ENCODE measurements around the gene SLC50A1.
"Not testable (repeated sequence)": the region's sequence is repeated elsewhere in the genome, so short reads cannot be mapped to it uniquely, and the experiment has no call there.

SLC50A1 gene

DNA sequence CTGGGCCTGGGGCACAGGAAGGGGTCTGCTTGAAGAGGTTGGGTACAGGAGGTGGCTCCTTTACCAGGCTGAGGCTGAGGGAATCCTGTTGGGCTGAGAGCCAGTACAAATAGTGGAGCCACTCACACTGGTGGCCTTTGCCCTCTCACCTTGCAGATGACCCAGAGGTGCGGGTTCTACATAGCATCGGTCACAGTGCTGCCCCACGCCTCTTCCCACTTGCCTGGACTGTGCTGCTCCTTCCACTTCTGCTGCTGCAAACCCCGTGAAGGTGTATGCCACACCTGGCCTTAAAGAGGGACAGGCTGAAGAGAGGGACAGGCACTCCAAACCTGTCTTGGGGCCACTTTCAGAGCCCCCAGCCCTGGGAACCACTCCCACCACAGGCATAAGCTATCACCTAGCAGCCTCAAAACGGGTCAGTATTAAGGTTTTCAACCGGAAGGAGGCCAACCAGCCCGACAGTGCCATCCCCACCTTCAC lies 1.8 kb upstream of the SLC50A1 start:
- Histone ChIP-seq H3K4me3 (ENCODE audit: low read length) (no peak overlapping the region), H3K36me3 (ENCODE audit: insufficient read depth, low read length) (peaks cover 7% of the 10 kb centered on the region), H2AFZ (ENCODE audit: low read depth, low read length) (no peak overlapping the region), H3K27me3 (ENCODE audit: insufficient read depth, low read length) (peaks cover 10% of the 10 kb centered on the region), H3K4me1 (ENCODE audit: insufficient read depth, low read length) (peaks cover 36% of the 10 kb centered on the region), H3K9me3 (ENCODE audit: low read length) (no peaks in the 10 kb centered on the region)

DNA sequence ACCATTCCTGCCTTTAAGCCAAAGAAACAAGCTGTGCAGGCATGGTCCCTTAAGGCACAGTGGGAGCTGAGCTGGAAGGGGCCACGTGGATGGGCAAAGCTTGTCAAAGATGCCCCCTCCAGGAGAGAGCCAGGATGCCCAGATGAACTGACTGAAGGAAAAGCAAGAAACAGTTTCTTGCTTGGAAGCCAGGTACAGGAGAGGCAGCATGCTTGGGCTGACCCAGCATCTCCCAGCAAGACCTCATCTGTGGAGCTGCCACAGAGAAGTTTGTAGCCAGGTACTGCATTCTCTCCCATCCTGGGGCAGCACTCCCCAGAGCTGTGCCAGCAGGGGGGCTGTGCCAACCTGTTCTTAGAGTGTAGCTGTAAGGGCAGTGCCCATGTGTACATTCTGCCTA lies 1.3 kb upstream of the SLC50A1 start:
- H3K4me3 ChIP-seq (ENCODE audit: low read length): peak overlapping the region; percentile 91
- H2AFZ ChIP-seq (ENCODE audit: low read depth, low read length): no peak overlapping the region
- peaks cover 7% of the 10 kb centered on the region for H3K36me3 ChIP-seq (ENCODE audit: insufficient read depth, low read length)
- H3K27me3 ChIP-seq (ENCODE audit: insufficient read depth, low read length): peaks cover 5% of the 10 kb centered on the region
- no peaks in the 10 kb centered on the region for H3K9me3 ChIP-seq (ENCODE audit: low read length)
- peaks cover 31% of the 10 kb centered on the region for H3K4me1 ChIP-seq (ENCODE audit: insufficient read depth, low read length)

DNA sequence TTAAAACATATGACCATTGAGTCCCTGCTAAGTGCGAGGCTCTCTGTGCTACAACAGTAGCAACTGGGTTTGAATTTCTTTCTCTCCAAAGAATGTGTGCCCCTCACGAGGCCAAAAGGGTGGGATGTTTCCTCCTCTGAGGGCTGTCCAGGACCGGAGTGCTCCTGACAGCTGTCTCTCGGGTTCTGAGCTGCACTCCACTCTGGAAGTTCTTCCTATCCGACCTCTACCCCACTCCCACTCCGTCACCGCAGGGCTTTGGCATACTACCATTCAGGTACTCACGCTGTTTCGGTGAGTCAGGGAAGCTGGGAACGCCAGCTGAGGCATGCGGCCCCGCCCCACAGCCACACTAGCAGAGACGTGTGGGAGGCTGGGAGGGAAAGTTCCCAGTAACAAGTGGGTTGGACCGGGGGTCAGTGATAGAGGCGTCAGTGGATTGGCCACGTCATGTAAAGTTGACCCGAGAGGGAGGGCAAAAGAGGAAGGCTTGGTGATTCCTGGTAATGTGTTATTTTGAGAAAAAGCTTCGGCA lies 705 bp upstream of the SLC50A1 start:
- peaks cover 7% of the 10 kb centered on the region for H3K36me3 ChIP-seq (ENCODE audit: insufficient read depth, low read length)
- H3K4me3 ChIP-seq (ENCODE audit: low read length): peak overlapping the region; percentile 91
- H3K27me3 ChIP-seq (ENCODE audit: insufficient read depth, low read length): no peaks in the 10 kb centered on the region
- peaks cover 28% of the 10 kb centered on the region for H3K4me1 ChIP-seq (ENCODE audit: insufficient read depth, low read length)
- H3K9me3 ChIP-seq (ENCODE audit: low read length): no peaks in the 10 kb centered on the region
- peak overlapping the region; percentile 56 for H2AFZ ChIP-seq (ENCODE audit: low read depth, low read length)

DNA sequence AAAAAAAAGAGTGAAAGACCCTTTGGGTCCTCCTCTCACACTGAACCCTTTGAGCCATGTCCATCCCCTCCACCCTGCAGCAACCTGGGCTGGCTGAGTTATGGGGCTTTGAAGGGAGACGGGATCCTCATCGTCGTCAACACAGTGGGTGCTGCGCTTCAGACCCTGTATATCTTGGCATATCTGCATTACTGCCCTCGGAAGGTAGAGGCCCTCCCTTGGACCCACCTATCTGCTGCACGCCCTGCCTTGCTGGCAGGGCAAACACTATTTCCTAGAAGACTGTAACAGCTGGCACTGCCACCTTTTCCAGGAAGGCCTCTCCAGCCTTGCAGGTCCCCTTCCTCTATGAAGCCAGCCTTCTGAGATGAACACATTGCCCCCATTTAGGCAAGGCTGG lies 1.1 kb downstream of the SLC50A1 start:
- Histone ChIP-seq H3K9me3 (ENCODE audit: low read length) (no peaks in the 10 kb centered on the region), H2AFZ (ENCODE audit: low read depth, low read length) (no peak overlapping the region), H3K4me3 (ENCODE audit: low read length) (peak overlapping the region; percentile 7), H3K36me3 (ENCODE audit: insufficient read depth, low read length) (peaks cover 7% of the 10 kb centered on the region), H3K4me1 (ENCODE audit: insufficient read depth, low read length) (peaks cover 23% of the 10 kb centered on the region), H3K27me3 (ENCODE audit: insufficient read depth, low read length) (no peaks in the 10 kb centered on the region)

DNA sequence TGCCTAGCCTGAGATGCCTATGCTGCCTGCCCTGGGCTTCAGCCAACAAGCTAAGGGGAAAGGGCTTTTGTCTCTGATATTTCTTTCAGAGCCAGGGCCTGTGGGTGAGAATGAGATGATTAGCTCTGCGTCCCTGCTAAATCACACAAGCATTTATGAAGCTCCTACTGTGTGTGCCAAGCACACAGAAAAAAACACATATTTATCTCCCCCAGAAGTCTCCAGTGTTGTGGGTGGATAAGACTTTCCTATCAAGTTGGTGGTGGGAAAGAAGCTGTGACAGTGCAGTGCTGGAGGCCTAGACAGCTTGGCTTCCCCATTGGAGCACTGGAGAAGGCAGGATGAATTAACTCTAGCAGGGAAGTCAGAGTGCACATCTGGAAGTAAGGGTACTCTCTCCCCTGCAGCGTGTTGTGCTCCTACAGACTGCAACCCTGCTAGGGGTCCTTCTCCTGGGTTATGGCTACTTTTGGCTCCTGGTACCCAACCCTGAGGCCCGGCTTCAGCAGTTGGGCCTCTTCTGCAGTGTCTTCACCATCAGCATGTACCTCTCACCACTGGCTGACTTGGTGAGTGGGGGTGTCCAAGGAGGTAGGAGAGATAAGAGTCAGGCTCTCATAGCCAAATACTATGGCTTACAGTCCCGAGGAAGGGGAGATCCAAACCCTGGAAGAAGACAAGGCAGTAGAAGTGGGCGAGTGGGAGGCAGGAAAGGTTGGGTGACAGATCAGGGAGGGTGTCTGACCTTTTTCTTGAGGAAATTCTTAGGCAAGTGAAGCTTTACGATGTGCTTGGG lies 1.7 kb downstream of the SLC50A1 start:
- Histone ChIP-seq H2AFZ (ENCODE audit: low read depth, low read length) (no peak overlapping the region), H3K4me3 (ENCODE audit: low read length) (no peak overlapping the region), H3K9me3 (ENCODE audit: low read length) (no peaks in the 10 kb centered on the region), H3K27me3 (ENCODE audit: insufficient read depth, low read length) (no peaks in the 10 kb centered on the region), H3K4me1 (ENCODE audit: insufficient read depth, low read length) (peaks cover 23% of the 10 kb centered on the region), H3K36me3 (ENCODE audit: insufficient read depth, low read length) (peaks cover 7% of the 10 kb centered on the region)

DNA sequence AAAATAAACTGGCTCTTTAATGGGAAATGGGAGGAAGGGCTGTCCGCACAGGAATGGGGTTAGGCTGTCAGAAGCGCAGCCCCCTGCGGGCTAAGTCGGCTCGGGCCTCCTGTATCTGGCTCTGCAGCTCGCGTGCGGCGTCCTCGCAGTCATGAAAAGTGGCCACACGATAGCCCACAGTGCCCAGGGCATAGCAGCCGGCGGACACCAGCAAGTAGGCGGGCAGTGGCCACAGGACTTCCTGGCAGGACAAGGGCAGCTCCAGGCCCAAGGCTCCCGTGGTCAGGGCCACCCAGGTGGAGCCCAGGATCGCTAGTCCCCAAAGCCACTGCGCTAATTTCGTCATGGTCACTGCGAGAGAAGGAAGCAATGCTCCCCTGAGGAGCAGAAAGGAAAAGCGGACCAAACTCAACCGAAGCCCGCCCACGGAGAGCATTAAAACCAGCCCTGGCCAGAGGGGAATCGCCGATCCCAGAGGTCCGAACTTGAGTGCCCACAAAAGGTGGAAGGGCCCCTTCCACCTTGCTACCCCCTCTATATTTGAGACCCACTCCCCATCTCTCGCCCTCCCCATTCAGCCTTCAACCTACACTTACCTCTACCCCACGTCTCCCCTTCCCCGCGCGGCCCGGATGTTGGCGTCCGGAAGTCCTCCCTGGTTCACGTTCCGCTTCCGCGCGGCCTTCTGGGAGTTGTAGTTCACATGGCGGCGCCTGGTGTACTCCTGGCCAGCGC lies 4.4 kb downstream of the SLC50A1 start, which contains the start of gene DPM3:
DPM3 (minus strand) TSS at position 637 of the 735 bp plus-strand sequence; CDS start at position 346, 291 bp downstream.
- H3K4me1 ChIP-seq (ENCODE audit: insufficient read depth, low read length): peaks cover 13% of the 10 kb centered on the region
- H2AFZ ChIP-seq (ENCODE audit: low read depth, low read length): peak within 1 kb of the TSS; percentile 94
- H3K27me3 ChIP-seq (ENCODE audit: insufficient read depth, low read length): no peaks in the 10 kb centered on the region
- H3K9me3 ChIP-seq (ENCODE audit: low read length): no peaks in the 10 kb centered on the region
- H3K4me3 ChIP-seq (ENCODE audit: low read length): peak within 1 kb of the TSS; percentile 94
- H3K36me3 ChIP-seq (ENCODE audit: insufficient read depth, low read length): peaks cover 7% of the 10 kb centered on the region

DNA sequence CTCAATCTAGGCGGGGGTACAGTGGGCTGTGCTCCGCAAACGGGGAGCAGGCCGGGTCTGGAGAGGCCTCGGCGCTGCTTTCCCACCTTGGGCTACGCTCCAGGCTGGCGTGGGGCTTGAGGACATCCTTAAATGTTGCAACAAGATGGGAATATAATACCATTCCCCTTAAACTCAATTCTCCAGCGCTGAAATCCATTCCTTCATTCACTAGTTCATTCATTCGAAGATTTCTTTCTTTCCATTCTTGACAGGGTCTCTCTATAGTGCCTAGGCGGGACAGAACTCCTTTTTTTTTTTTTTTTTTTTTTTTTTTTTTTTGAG lies 4.9 kb downstream of the SLC50A1 start:
- no peaks in the 10 kb centered on the region for H3K27me3 ChIP-seq (ENCODE audit: insufficient read depth, low read length)
- no peaks in the 10 kb centered on the region for H3K9me3 ChIP-seq (ENCODE audit: low read length)
- peaks cover 7% of the 10 kb centered on the region for H3K36me3 ChIP-seq (ENCODE audit: insufficient read depth, low read length)
- H2AFZ ChIP-seq (ENCODE audit: low read depth, low read length): peak overlapping the region; percentile 94
- peak overlapping the region; percentile 94 for H3K4me3 ChIP-seq (ENCODE audit: low read length)
- H3K4me1 ChIP-seq (ENCODE audit: insufficient read depth, low read length): peaks cover 10% of the 10 kb centered on the region

DNA sequence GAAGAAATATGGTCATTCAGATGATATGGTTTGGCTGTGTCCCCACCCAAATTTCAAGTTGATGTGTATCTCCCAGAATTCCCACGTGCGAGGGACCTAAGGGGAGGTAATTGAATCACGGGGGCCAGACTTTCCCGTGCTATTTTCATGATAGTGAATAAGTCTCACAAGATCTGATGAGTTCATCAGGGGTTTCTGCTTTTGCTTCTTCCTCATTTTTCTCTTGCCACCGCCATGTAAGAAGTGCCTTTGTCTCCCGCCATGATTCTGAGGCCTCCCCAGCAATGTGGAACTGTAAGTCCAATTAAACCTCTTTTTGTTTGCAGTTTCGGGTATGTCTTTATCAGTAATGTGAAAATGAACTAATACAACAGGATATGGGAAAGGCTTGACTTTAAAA lies 6.1 kb downstream of the SLC50A1 start:
- H3K4me1 ChIP-seq (ENCODE audit: insufficient read depth, low read length): peaks cover 9% of the 10 kb centered on the region

DNA sequence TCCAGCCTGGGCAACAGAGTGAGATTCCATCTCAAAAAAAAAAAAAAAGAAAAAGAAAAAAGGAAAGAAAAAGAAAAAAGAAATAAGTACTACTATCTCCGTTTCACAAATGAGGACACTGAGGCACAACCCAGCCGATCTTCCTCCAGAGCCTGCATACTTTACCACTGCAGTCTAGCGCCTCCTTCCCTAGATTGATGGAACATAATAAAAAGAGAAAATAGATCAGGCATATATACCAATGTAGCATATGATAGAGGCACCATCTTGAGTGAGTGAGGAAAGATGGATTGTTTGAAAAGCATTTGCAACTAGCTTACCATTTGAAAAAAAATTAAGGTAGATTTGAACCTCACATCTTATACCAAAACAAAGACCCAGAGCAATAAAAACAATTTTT lies 9.8 kb downstream of the SLC50A1 start:
- no peak overlapping the region for H3K4me3 ChIP-seq (ENCODE audit: low read length)
- peaks cover 4% of the 10 kb centered on the region for H3K4me1 ChIP-seq (ENCODE audit: insufficient read depth, low read length)

More for the DNA sequence above, 6.1 kb downstream of the SLC50A1 start:
- Histone ChIP-seq H3K9me3 (ENCODE audit: low read length) (no peaks in the 10 kb centered on the region), H3K27me3 (ENCODE audit: insufficient read depth, low read length) (no peaks in the 10 kb centered on the region), H2AFZ (ENCODE audit: low read depth, low read length) (no peak overlapping the region), H3K36me3 (ENCODE audit: insufficient read depth, low read length) (peaks cover 7% of the 10 kb centered on the region), H3K4me3 (ENCODE audit: low read length) (no peak overlapping the region)

DNA sequence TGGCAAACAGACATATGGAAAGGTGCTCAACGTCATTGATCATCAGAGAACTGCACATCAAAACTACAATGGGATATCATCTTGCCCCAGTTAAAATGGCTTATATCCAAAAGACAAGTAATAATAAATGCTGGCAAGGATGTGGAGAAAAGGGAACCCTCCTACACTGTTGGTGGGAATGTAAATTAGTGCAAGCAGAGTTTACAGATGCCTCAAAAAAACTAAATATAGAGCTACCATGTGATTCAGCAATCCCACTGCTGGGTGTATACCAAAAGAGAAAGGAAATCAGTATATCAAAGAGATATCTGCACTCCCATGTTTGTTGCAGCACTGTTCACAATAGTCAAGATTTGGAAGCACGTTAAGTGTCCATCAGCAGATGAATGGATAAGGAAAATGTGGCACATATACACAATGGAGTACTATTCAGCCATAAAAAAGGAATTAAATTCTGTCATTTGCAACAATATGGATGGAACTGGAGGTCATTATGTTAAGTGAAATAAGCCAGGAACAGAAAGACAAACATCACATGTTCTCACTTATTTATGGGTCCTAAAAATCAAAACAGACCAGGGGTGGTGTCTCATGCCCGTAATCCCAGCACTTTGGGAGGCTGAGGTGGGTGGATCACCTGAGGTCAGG lies 20.5 kb downstream of the SLC50A1 start:
- H3K9me3 ChIP-seq (ENCODE audit: low read length); H3K27me3 ChIP-seq (ENCODE audit: insufficient read depth, low read length); H2AFZ ChIP-seq (ENCODE audit: low read depth, low read length); H3K4me3 ChIP-seq (ENCODE audit: low read length); H3K36me3 ChIP-seq (ENCODE audit: insufficient read depth, low read length); H3K4me1 ChIP-seq (ENCODE audit: insufficient read depth, low read length): not testable (repeated sequence)

More for the DNA sequence above, 9.8 kb downstream of the SLC50A1 start:
- H3K36me3 ChIP-seq (ENCODE audit: insufficient read depth, low read length): no peaks in the 10 kb centered on the region
- no peaks in the 10 kb centered on the region for H3K9me3 ChIP-seq (ENCODE audit: low read length)
- H3K27me3 ChIP-seq (ENCODE audit: insufficient read depth, low read length): no peaks in the 10 kb centered on the region
- no peak overlapping the region for H2AFZ ChIP-seq (ENCODE audit: low read depth, low read length)

DNA sequence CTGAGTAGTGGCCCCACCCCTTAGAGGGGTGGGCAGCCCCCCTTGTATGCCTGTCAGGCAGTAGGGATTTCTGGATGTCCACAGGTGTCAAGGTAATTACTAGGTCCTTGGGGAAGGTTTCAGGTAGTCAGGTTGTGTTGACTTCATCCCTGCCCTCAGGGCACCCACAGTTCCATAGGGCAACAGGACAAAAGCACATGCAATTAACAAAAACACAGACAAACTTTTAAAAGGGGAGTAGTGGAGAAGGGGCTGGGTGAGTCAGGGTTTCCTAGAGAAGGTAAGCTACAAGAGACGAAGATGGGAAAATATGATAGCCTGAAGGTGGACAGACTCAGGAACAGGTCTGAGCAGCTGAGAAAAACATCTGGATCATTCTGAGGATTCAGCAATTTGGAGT lies 23.3 kb downstream of the SLC50A1 start:
- no peaks in the 10 kb centered on the region for H3K9me3 ChIP-seq (ENCODE audit: low read length)
- H3K27me3 ChIP-seq (ENCODE audit: insufficient read depth, low read length): peaks cover 9% of the 10 kb centered on the region
- no peaks in the 10 kb centered on the region for H3K4me1 ChIP-seq (ENCODE audit: insufficient read depth, low read length)
- no peak overlapping the region for H3K4me3 ChIP-seq (ENCODE audit: low read length)
- H2AFZ ChIP-seq (ENCODE audit: low read depth, low read length): no peak overlapping the region
- no peaks in the 10 kb centered on the region for H3K36me3 ChIP-seq (ENCODE audit: insufficient read depth, low read length)

DNA sequence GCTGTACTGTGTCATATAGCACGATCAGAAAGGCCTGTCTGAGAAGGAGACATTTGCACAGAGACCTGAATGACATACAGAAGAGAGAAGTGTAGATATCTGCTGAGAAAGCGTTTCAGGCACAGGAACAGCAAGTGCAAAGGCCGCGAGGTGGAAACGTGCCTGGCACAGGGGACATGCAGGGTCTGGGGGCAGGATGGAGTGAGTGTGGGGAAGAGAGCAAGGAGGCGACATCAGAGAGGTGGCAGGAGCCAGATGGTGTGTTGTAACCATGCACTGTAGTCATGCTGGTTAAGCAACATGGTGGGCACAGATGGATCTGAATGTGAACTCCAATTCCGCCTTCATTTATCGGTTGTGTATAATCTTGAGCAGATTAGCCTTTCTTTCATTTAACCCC lies 24.5 kb downstream of the SLC50A1 start:
- Histone ChIP-seq H2AFZ (ENCODE audit: low read depth, low read length) (no peak overlapping the region), H3K4me3 (ENCODE audit: low read length) (no peak overlapping the region), H3K36me3 (ENCODE audit: insufficient read depth, low read length) (no peaks in the 10 kb centered on the region), H3K27me3 (ENCODE audit: insufficient read depth, low read length) (peaks cover 9% of the 10 kb centered on the region), H3K4me1 (ENCODE audit: insufficient read depth, low read length) (no peaks in the 10 kb centered on the region), H3K9me3 (ENCODE audit: low read length) (no peaks in the 10 kb centered on the region)

DNA sequence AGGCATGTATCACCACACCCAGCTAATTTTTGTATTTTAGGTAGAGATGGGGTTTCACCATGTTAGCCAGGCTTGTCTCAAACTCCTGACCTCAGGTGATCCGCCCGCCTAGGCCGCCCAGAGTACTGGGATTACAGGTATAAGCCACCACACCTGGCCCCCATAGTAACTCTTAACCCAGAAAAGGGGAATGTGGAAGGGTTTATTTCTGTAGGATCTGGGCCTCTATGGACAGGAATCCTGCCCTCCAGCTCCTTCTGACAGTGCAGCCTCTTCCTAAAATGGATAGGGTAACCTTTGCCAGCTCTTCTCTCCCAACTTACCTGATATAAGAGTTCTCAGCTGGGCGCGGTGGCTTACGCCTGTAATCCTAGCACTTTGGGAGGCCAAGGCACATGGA lies 27.0 kb downstream of the SLC50A1 start:
- H3K36me3 ChIP-seq (ENCODE audit: insufficient read depth, low read length); H3K4me1 ChIP-seq (ENCODE audit: insufficient read depth, low read length); H3K27me3 ChIP-seq (ENCODE audit: insufficient read depth, low read length); H3K9me3 ChIP-seq (ENCODE audit: low read length); H3K4me3 ChIP-seq (ENCODE audit: low read length); H2AFZ ChIP-seq (ENCODE audit: low read depth, low read length): not testable (repeated sequence)

Measured in neuron (in vitro differentiated cells).